Neural progenitor cell (in vitro differentiated cells): ENCODE results near the gene C19orf25. TPM values are rescaled to one million over a fixed set of nuclear protein-coding genes. Genes with fewer than 3 reads are reported as not detected.

Source experiments
- DNase-seq: peaks from one replicate; pipeline ENCODE4 v3.0.0-alpha.2; 2016; ENCODE audit warnings: low spot score
- H2AFZ ChIP-seq: fragments of 200-600 bp; sonication (generic); replicated peaks from 2 replicates; pipeline ENCODE4 v1.6.1; 2016; ENCODE audit warnings: antibody characterized with exemption
- H3F3A ChIP-seq: fragments of 200-600 bp; sonication (generic); 2 replicates; pipeline ENCODE4 v1.6.1; 2016; ENCODE audit warnings: antibody characterized with exemption, low read depth
- H3K27ac ChIP-seq: fragments of 200-600 bp; sonication (generic); 2 replicates; pipeline ENCODE4 v1.5.1; 2016; ENCODE audit warnings: mild to moderate bottlenecking
- H3K27me3 ChIP-seq: fragments of 200-600 bp; sonication (generic); 2 replicates; pipeline ENCODE4 v1.6.1; 2016; ENCODE audit warnings: mild to moderate bottlenecking, moderate library complexity
- H3K36me3 ChIP-seq: fragments of 200-600 bp; sonication (generic); 2 replicates; pipeline ENCODE4 v1.5.1; 2016
- H3K4me1 ChIP-seq: fragments of 200-600 bp; sonication (generic); 2 replicates; pipeline ENCODE4 v1.6.1; 2016; ENCODE audit warnings: mixed run types
- H3K4me2 ChIP-seq: fragments of 200-600 bp; sonication (generic); 2 replicates; pipeline ENCODE4 v1.6.1; 2016
- H3K4me3 ChIP-seq: fragments of 200-600 bp; sonication (generic); 2 replicates; pipeline ENCODE4 v1.5.1; 2016
- H3K79me2 ChIP-seq: fragments of 200-600 bp; sonication (generic); 2 replicates; pipeline ENCODE4 v1.6.1; 2016; ENCODE audit warnings: low read depth
- H3K9ac ChIP-seq: fragments of 200-600 bp; sonication (generic); 2 replicates; pipeline ENCODE4 v1.6.1; 2016
- H3K9me3 ChIP-seq: fragments of 200-600 bp; sonication (generic); 2 replicates; pipeline ENCODE4 v1.5.1; 2016; ENCODE audit warnings: low read depth
- H4K20me1 ChIP-seq: fragments of 200-600 bp; sonication (generic); 2 replicates; pipeline ENCODE4 v1.6.1; 2016; ENCODE audit warnings: low read depth
- H3K27ac Mint-ChIP-seq: 3 replicates; pipeline ENCODE4 v1.8.0; 2021; ENCODE audit warnings: mixed read lengths
- H3K27me3 Mint-ChIP-seq: 2 replicates; pipeline ENCODE4 v1.8.0; 2022; ENCODE audit warnings: low read depth, mild to moderate bottlenecking, inconsistent platforms, moderate library complexity, mixed read lengths; ENCODE audit not compliant: insufficient read depth
- H3K36me3 Mint-ChIP-seq: 3 replicates; pipeline ENCODE4 v1.8.0; 2021; ENCODE audit warnings: mixed read lengths
- H3K4me1 Mint-ChIP-seq: 3 replicates; pipeline ENCODE4 v1.8.0; 2021; ENCODE audit warnings: mixed read lengths
- H3K4me3 Mint-ChIP-seq: 3 replicates; pipeline ENCODE4 v1.8.0; 2021; ENCODE audit warnings: mild to moderate bottlenecking, moderate library complexity, mixed read lengths
- H3K9me3 Mint-ChIP-seq: 3 replicates; pipeline ENCODE4 v1.8.0; 2020; ENCODE audit warnings: mixed read lengths
- CTCF ChIP-seq: fragments of 200-600 bp; sonication (generic); IDR thresholded peaks from 2 replicates; pipeline ENCODE4 v1.5.1; 2017; ENCODE audit warnings: antibody characterized with exemption, mild to moderate bottlenecking
- EZH2 ChIP-seq: fragments of 200-600 bp; sonication (generic); IDR thresholded peaks from 2 replicates; pipeline ENCODE4 v1.6.1; 2017; ENCODE audit warnings: antibody characterized with exemption, mild to moderate bottlenecking, moderate library complexity
- EZH2phosphoT487 ChIP-seq: fragments of 200-600 bp; sonication (generic); IDR thresholded peaks from 2 replicates; pipeline ENCODE4 v1.6.1; 2017; ENCODE audit warnings: antibody characterized with exemption
- total RNA-seq: library from RNA; depleted of rRNA; stranded (reverse); fragments of >200 nt; gene quantifications from 2 replicates; pipeline ENCODE4 v1.2.3, GENCODE V29; 2015; ENCODE audit warnings: low replicate concordance

Gene C19orf25
- total RNA-seq, 1 donor from 2014 or later: 14.4 TPM

- Histone ChIP-seq H3K9me3 (no peaks in the 10 kb centered on the region), H3K9ac (no peak overlapping the region), H2AFZ (no peak overlapping the region), H3K27me3 (peaks cover 17% of the 10 kb centered on the region), H3K4me2 (no peak overlapping the region), H3K27ac (no peak overlapping the region), H3K4me3 (no peak overlapping the region), H3F3A (peaks cover 4% of the 10 kb centered on the region), H3K4me1 (peaks cover 12% of the 10 kb centered on the region), H4K20me1 (peaks cover 6% of the 10 kb centered on the region), H3K79me2 (no peaks in the 10 kb centered on the region), H3K36me3 (no peaks in the 10 kb centered on the region)
- DNase-seq: no peak
- H3K27me3 Mint-ChIP-seq: peaks cover 2% of the 10 kb centered on the region
- H3K4me1 Mint-ChIP-seq: peaks cover 13% of the 10 kb centered on the region
- TF ChIP-seq CTCF (no peak), EZH2 (no peak), EZH2phosphoT487 (no peak)
- no peaks in the 10 kb centered on the region for H3K36me3 Mint-ChIP-seq
- no peaks in the 10 kb centered on the region for H3K9me3 Mint-ChIP-seq
- H3K4me3 Mint-ChIP-seq: no peak overlapping the region
- no peak overlapping the region for H3K27ac Mint-ChIP-seq
Observed at GRCh38 chr19:1487576-1488281, 8.7 kb upstream of the C19orf25 start.

- no peak overlapping the region for H3K4me2 ChIP-seq
- H3K9ac ChIP-seq: no peak overlapping the region
- H3K36me3 ChIP-seq: no peaks in the 10 kb centered on the region
- H3K79me2 ChIP-seq: no peaks in the 10 kb centered on the region
- H2AFZ ChIP-seq: no peak overlapping the region
- no peak overlapping the region for H3K27ac ChIP-seq
- H3K27ac Mint-ChIP-seq: no peak overlapping the region
- peaks cover 3% of the 10 kb centered on the region for H4K20me1 ChIP-seq
- no peak overlapping the region for H3K4me3 ChIP-seq
- H3K4me1 ChIP-seq: peaks cover 12% of the 10 kb centered on the region
- DNase-seq: no peak
- no peaks in the 10 kb centered on the region for H3K36me3 Mint-ChIP-seq
- H3F3A ChIP-seq: peaks cover 4% of the 10 kb centered on the region
- peaks cover 2% of the 10 kb centered on the region for H3K27me3 Mint-ChIP-seq
- H3K9me3 ChIP-seq: no peaks in the 10 kb centered on the region
- no peak overlapping the region for H3K4me3 Mint-ChIP-seq
- H3K27me3 ChIP-seq: peaks cover 10% of the 10 kb centered on the region
- TF ChIP-seq EZH2phosphoT487: no peak
- peaks cover 9% of the 10 kb centered on the region for H3K4me1 Mint-ChIP-seq
- no peaks in the 10 kb centered on the region for H3K9me3 Mint-ChIP-seq
Observed at GRCh38 chr19:1486720-1487575, 7.9 kb upstream of the C19orf25 start.

GRCh38 chr19:1483979-1484428 lies 5.0 kb upstream of the C19orf25 start:
- peaks cover 5% of the 10 kb centered on the region for H3K4me1 Mint-ChIP-seq
- no peaks in the 10 kb centered on the region for H3K79me2 ChIP-seq
- DNase-seq: no peak
- no peak overlapping the region for H3K4me3 Mint-ChIP-seq
- no peak overlapping the region for H3K4me2 ChIP-seq
- H2AFZ ChIP-seq: no peak overlapping the region
- no peak overlapping the region for H3K27ac ChIP-seq
- no peaks in the 10 kb centered on the region for H3K9me3 Mint-ChIP-seq
- H3K27me3 ChIP-seq: no peaks in the 10 kb centered on the region
- no peak overlapping the region for H3K4me3 ChIP-seq
- no peaks in the 10 kb centered on the region for H3K9me3 ChIP-seq
- no peaks in the 10 kb centered on the region for H3K36me3 Mint-ChIP-seq
- no peaks in the 10 kb centered on the region for H3K36me3 ChIP-seq
- peaks cover 3% of the 10 kb centered on the region for H3K27me3 Mint-ChIP-seq
- no peaks in the 10 kb centered on the region for H4K20me1 ChIP-seq
- no peak overlapping the region for H3K27ac Mint-ChIP-seq
- H3K4me1 ChIP-seq: no peaks in the 10 kb centered on the region
- H3K9ac ChIP-seq: no peak overlapping the region
- TF ChIP-seq CTCF (no peak), EZH2phosphoT487 (no peak), EZH2 (no peak)
- H3F3A ChIP-seq: peaks cover 13% of the 10 kb centered on the region
